Activated CD4-positive, alpha-beta T cell treated with anti-CD3 and anti-CD28 coated beads, Interleukin-2, amount 50 U/mL, for 4 hours (primary cell): Measurements from ENCODE around the gene EIF4EBP3.

ENCODE experiments used
- DNase-seq, 2 experiments: peaks; one replicate each; pipeline ENCODE4 v3.0.0-alpha.2; 2020

Gene EIF4EBP3

GRCh38 chr5:140547508-140548299 is at the start of gene EIF4EBP3:
Gene EIF4EBP3, plus strand, starts transcription at chr5:140547662. Its CDS starts 76 bp downstream, at chr5:140547738.
- DNase-seq, result peak; percentile 81 to 86

GRCh38 chr5:140497897-140498296 is 49.6 kb upstream of the EIF4EBP3 start:
- DNase-seq, result no peak

- no peak for DNase-seq
These were observed 48.9 kb upstream of the EIF4EBP3 start for GRCh38 chr5:140498591-140498990.

GRCh38 chr5:140502834-140503233 is 44.6 kb upstream of the EIF4EBP3 start:
- no peak for DNase-seq

GRCh38 chr5:140509898-140510297 is 37.6 kb upstream of the EIF4EBP3 start:
- no peak for DNase-seq

- DNase-seq, result no peak
These were observed 34.3 kb upstream of the EIF4EBP3 start for GRCh38 chr5:140513124-140513523.

GRCh38 chr5:140524003-140524402 is 23.5 kb upstream of the EIF4EBP3 start:
- no peak for DNase-seq

GRCh38 chr5:140540227-140540626 is 7.2 kb upstream of the EIF4EBP3 start:
- DNase-seq, result no peak

- no peak for DNase-seq
These were observed 4.5 kb upstream of the EIF4EBP3 start for GRCh38 chr5:140542972-140543371.

- no peak for DNase-seq
These were observed 2.5 kb upstream of the EIF4EBP3 start for GRCh38 chr5:140544986-140545385.

GRCh38 chr5:140545606-140546005 is 1.9 kb upstream of the EIF4EBP3 start:
- no peak for DNase-seq

GRCh38 chr5:140546851-140547507 is 483 bp upstream of the EIF4EBP3 start:
- no peak for DNase-seq

- no peak for DNase-seq
These were observed 832 bp downstream of the EIF4EBP3 start for GRCh38 chr5:140548300-140548688.

GRCh38 chr5:140548791-140549190 is 1.3 kb downstream of the EIF4EBP3 start:
- DNase-seq, result no peak

- DNase-seq, result no peak
These were observed 2.0 kb downstream of the EIF4EBP3 start for GRCh38 chr5:140549237-140550144.

GRCh38 chr5:140550147-140551079 is 3.0 kb downstream of the EIF4EBP3 start:
- DNase-seq, result no peak

- DNase-seq, result no peak
These were observed 4.4 kb downstream of the EIF4EBP3 start for GRCh38 chr5:140551872-140552271.

- DNase-seq, result no peak
These were observed 6.2 kb downstream of the EIF4EBP3 start for GRCh38 chr5:140553657-140554056.

- no peak for DNase-seq
These were observed 7.0 kb downstream of the EIF4EBP3 start for GRCh38 chr5:140554454-140554853.

- no peak for DNase-seq
These were observed 8.4 kb downstream of the EIF4EBP3 start for GRCh38 chr5:140555747-140556312.

GRCh38 chr5:140556438-140556837 is 9.0 kb downstream of the EIF4EBP3 start:
- no peak for DNase-seq
